H9 (cell line): ENCODE measurements around the gene NOVA2. TPM values are rescaled to one million over a fixed set of nuclear protein-coding genes. Genes with fewer than 3 reads are reported as not detected.

Source experiments
- DNase-seq: peaks from one replicate; pipeline ENCODE4 v3.0.0-alpha.2; 2017
- H2AFZ ChIP-seq: one replicate; pipeline ENCODE4 v1.6.1; 2013; ENCODE audit warnings: mild to moderate bottlenecking, low read length, control low read depth, moderate library complexity
- H2AK5ac ChIP-seq: 2 replicates; pipeline ENCODE4 v1.6.1; 2013; ENCODE audit warnings: low read length, control low read depth, mixed read lengths; ENCODE audit not compliant: insufficient read length
- H2BK120ac ChIP-seq: one replicate; pipeline ENCODE4 v1.6.1; 2013; ENCODE audit warnings: low read depth, mild to moderate bottlenecking, low read length, control low read depth, inconsistent platforms; ENCODE audit not compliant: poor library complexity, severe bottlenecking
- H2BK12ac ChIP-seq: 2 replicates; pipeline ENCODE4 v1.6.1; 2013; ENCODE audit warnings: low read length, control low read depth, mixed read lengths, low read depth; ENCODE audit not compliant: insufficient read length
- H2BK15ac ChIP-seq: 2 replicates; pipeline ENCODE4 v1.6.1; 2013; ENCODE audit warnings: low read depth, low read length, control low read depth
- H2BK20ac ChIP-seq: one replicate; pipeline ENCODE4 v1.6.1; 2013; ENCODE audit warnings: low read depth, mild to moderate bottlenecking, low read length, control low read depth, inconsistent platforms; ENCODE audit not compliant: poor library complexity, severe bottlenecking
- H2BK5ac ChIP-seq: 2 replicates; pipeline ENCODE4 v1.6.1; 2013; ENCODE audit warnings: low read length, control low read depth, mixed read lengths; ENCODE audit not compliant: insufficient read length
- H3K14ac ChIP-seq: 2 replicates; pipeline ENCODE4 v1.6.1; 2013; ENCODE audit warnings: low read length, control low read depth; ENCODE audit not compliant: insufficient read depth
- H3K18ac ChIP-seq: 2 replicates; pipeline ENCODE4 v1.6.1; 2013; ENCODE audit warnings: low read depth, mild to moderate bottlenecking, mixed read lengths, low read length, control low read depth; ENCODE audit not compliant: insufficient read length
- H3K23ac ChIP-seq: 2 replicates; pipeline ENCODE4 v1.6.1; 2013; ENCODE audit warnings: low read length, control low read depth, mixed read lengths, low read depth; ENCODE audit not compliant: insufficient read length
- H3K23me2 ChIP-seq: 2 replicates; pipeline ENCODE4 v1.6.1; 2013; ENCODE audit warnings: low read depth, mild to moderate bottlenecking, mixed read lengths, low read length, control low read depth; ENCODE audit not compliant: insufficient read length, poor library complexity, severe bottlenecking
- H3K27ac ChIP-seq: 2 replicates; pipeline ENCODE4 v1.5.1; 2013; ENCODE audit warnings: low read length, control low read depth, mixed read lengths, low read depth; ENCODE audit not compliant: insufficient read length
- H3K27me3 ChIP-seq: 2 replicates; pipeline ENCODE4 v1.6.1; 2013; ENCODE audit warnings: low read length, control low read depth, inconsistent platforms; ENCODE audit not compliant: insufficient read depth
- H3K4ac ChIP-seq: 2 replicates; pipeline ENCODE4 v1.6.1; 2013; ENCODE audit warnings: low read depth, mild to moderate bottlenecking, control low read depth, inconsistent platforms, low read length, moderate library complexity
- H3K4me1 ChIP-seq: 2 replicates; pipeline ENCODE4 v1.6.1; 2013; ENCODE audit warnings: low read length, control low read depth, inconsistent platforms; ENCODE audit not compliant: insufficient read depth
- H3K4me2 ChIP-seq: 2 replicates; pipeline ENCODE4 v1.6.1; 2013; ENCODE audit warnings: low read length, control low read depth, mixed read lengths; ENCODE audit not compliant: insufficient read length, insufficient read depth
- H3K56ac ChIP-seq: 2 replicates; pipeline ENCODE4 v1.6.1; 2013; ENCODE audit warnings: low read depth, mild to moderate bottlenecking, mixed read lengths, low read length, control low read depth; ENCODE audit not compliant: insufficient read length
- H3K79me1 ChIP-seq: 2 replicates; pipeline ENCODE4 v1.6.1; 2013; ENCODE audit warnings: low read depth, mild to moderate bottlenecking, moderate library complexity, low read length, control low read depth, inconsistent platforms; ENCODE audit not compliant: insufficient read depth, poor library complexity, severe bottlenecking
- H3K79me2 ChIP-seq: 2 replicates; pipeline ENCODE4 v1.6.1; 2013; ENCODE audit warnings: low read length, control low read depth, inconsistent platforms; ENCODE audit not compliant: insufficient read depth
- H3K9ac ChIP-seq: 2 replicates; pipeline ENCODE4 v1.6.1; 2013; ENCODE audit warnings: low read length, control low read depth, mixed read lengths; ENCODE audit not compliant: insufficient read length; ENCODE audit errors: extremely low read depth
- H3K9me3 ChIP-seq: one replicate; pipeline ENCODE4 v1.6.1; 2013; ENCODE audit warnings: low read depth, low read length, inconsistent platforms; ENCODE audit not compliant: control insufficient read depth
- H3T11ph ChIP-seq: one replicate; pipeline ENCODE4 v1.6.1; 2013; ENCODE audit warnings: mild to moderate bottlenecking, low read length, control low read depth, inconsistent platforms
- H4K20me1 ChIP-seq: one replicate; pipeline ENCODE4 v1.6.1; 2013; ENCODE audit not compliant: control insufficient read depth, insufficient read length, insufficient read depth
- H4K5ac ChIP-seq: 2 replicates; pipeline ENCODE4 v1.6.1; 2013; ENCODE audit warnings: low read depth, mild to moderate bottlenecking, mixed read lengths, low read length, control low read depth; ENCODE audit not compliant: insufficient read length
- H4K8ac ChIP-seq: replicated peaks from 2 replicates; pipeline ENCODE4 v1.6.1; 2013; ENCODE audit warnings: low read length, control low read depth, mixed read lengths, low read depth; ENCODE audit not compliant: insufficient read length
- H4K91ac ChIP-seq: 2 replicates; pipeline ENCODE4 v1.6.1; 2013; ENCODE audit warnings: low read depth, mild to moderate bottlenecking, moderate library complexity, mixed read lengths, low read length, control low read depth; ENCODE audit not compliant: insufficient read length
- H3K27ac Mint-ChIP-seq, 3 experiments: 2 replicates in 2 of 3; 3 replicates in 1 of 3; pipeline ENCODE4 v1.8.0; 2020 to 2021; ENCODE audit warnings: mixed read lengths in 3 of 3, mild to moderate bottlenecking in 1 of 3, moderate library complexity in 1 of 3
- H3K27me3 Mint-ChIP-seq: 2 replicates; pipeline ENCODE4 v1.8.0; 2021; ENCODE audit warnings: low read depth, mild to moderate bottlenecking, moderate library complexity, mixed read lengths
- H3K36me3 Mint-ChIP-seq, 3 experiments: 2 replicates in 2 of 3; 3 replicates in 1 of 3; pipeline ENCODE4 v1.8.0; 2020 to 2021; ENCODE audit warnings: low read depth in 3 of 3, mixed read lengths in 3 of 3; ENCODE audit not compliant: insufficient read depth in 1 of 3
- H3K4me1 Mint-ChIP-seq, 2 experiments: 2 replicates each; pipeline ENCODE4 v1.8.0; 2020; ENCODE audit warnings: mixed read lengths in 2 of 2
- H3K4me3 Mint-ChIP-seq, 2 experiments: 2 replicates in 1 of 2; 3 replicates in 1 of 2; pipeline ENCODE4 v1.8.0; 2020 to 2021; ENCODE audit warnings: mild to moderate bottlenecking in 2 of 2, mixed read lengths in 2 of 2, moderate library complexity in 1 of 2
- H3K9me3 Mint-ChIP-seq, 2 experiments: 2 replicates in 1 of 2; 3 replicates in 1 of 2; pipeline ENCODE4 v1.8.0; 2020; ENCODE audit warnings: mild to moderate bottlenecking in 2 of 2, mixed read lengths in 2 of 2, moderate library complexity in 1 of 2
- WGBS: extraction: QIAGEN DNeasy Blood & Tissue Kit; methylation state at CpG from one replicate; pipeline ENCODE4 v1.1.7; 2013; ENCODE audit warnings: missing lambda C conversion rate, low lambda C conversion rate, mixed read lengths; ENCODE audit not compliant: insufficient read length; ENCODE audit errors: extremely low coverage; 5-methylcytosine and 5-hydroxymethylcytosine counted together
- total RNA-seq: library from RNA; stranded (reverse); gene quantifications from 2 replicates; pipeline ENCODE4 v1.2.1, GENCODE V29; 2021
- TF ChIP-seq, protein P1 (sequence below): fragments of 200-600 bp; sonication (generic); conservative IDR thresholded peaks from 3 replicates; pipeline ENCODE4 v1.8.0; 2021; ENCODE audit warnings: antibody characterized with exemption, mild to moderate bottlenecking

Gene NOVA2
- total RNA-seq, 1 experiment from 2014 or later: 8.8 TPM

DNA sequence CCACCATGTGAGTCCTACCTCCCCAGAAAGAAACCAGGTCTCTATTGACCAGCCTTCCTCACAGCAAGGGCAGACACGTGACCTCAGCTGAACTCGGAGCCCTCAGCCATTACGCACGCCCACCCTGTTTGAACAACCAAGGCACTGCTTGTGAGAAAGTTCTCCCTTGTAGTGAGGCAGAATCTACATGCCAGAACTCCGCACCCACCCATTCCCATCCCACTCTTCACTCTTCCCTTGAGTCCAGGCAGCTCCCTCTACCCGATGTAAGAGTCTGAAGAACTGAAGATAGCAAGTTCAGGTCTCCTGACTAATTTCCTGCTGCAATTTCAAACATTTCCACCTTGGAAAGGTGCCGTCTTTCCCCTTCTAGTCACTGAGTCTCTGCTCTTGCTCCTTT, 6.4 kb downstream of the NOVA2 start:
- WGBS: no CpG with 5 or more reads among the region's 7 CpGs
- no peaks in the 10 kb centered on the region for H3K27me3 ChIP-seq
- no peaks in the 10 kb centered on the region; the same call in 1 of the 2 replicates for H3K79me2 ChIP-seq
- H3K27ac ChIP-seq: no peak overlapping the region
- Mint-ChIP-seq H3K9me3 (no peaks in the 10 kb centered on the region), H3K36me3 (peaks cover 0 to 4% (median 1%) of the 10 kb centered on the region in 3 experiments; a peak in 4 of 7 replicates), H3K27me3 (peaks cover 57% of the 10 kb centered on the region), H3K4me1 (peaks cover 5 to 21% of the 10 kb centered on the region in 2 experiments), H3K27ac (peak overlapping the region in 2 of 3 experiments; percentile 29 to 83; a peak in 2 of 7 replicates), H3K4me3 (no peak overlapping the region)
- H4K20me1 ChIP-seq: no peaks in the 10 kb centered on the region
- no peak for DNase-seq
- no peak overlapping the region for H3K23ac ChIP-seq
- H2AK5ac ChIP-seq: no peak overlapping the region
- H3K9me3 ChIP-seq: no peaks in the 10 kb centered on the region
- no peak overlapping the region for H2BK120ac ChIP-seq
- no peak overlapping the region for H3K14ac ChIP-seq
- no peak overlapping the region for H3T11ph ChIP-seq
- H2BK12ac ChIP-seq: no peak overlapping the region
- no peak overlapping the region for H2BK20ac ChIP-seq
- H3K56ac ChIP-seq: no peak overlapping the region
- H2BK15ac ChIP-seq: no peak overlapping the region
- H4K5ac ChIP-seq: no peak overlapping the region
- H2BK5ac ChIP-seq: no peak overlapping the region
- H3K4me1 ChIP-seq: no peaks in the 10 kb centered on the region
- H3K4ac ChIP-seq: no peak overlapping the region
- H4K91ac ChIP-seq: no peak overlapping the region
- H3K79me1 ChIP-seq: no peaks in the 10 kb centered on the region
- H3K4me2 ChIP-seq: no peak overlapping the region
- no peak overlapping the region for H4K8ac ChIP-seq
- no peak overlapping the region for H2AFZ ChIP-seq
- H3K9ac ChIP-seq: no peak overlapping the region
- no peaks in the 10 kb centered on the region for H3K23me2 ChIP-seq
- TF ChIP-seq, protein P1, sequence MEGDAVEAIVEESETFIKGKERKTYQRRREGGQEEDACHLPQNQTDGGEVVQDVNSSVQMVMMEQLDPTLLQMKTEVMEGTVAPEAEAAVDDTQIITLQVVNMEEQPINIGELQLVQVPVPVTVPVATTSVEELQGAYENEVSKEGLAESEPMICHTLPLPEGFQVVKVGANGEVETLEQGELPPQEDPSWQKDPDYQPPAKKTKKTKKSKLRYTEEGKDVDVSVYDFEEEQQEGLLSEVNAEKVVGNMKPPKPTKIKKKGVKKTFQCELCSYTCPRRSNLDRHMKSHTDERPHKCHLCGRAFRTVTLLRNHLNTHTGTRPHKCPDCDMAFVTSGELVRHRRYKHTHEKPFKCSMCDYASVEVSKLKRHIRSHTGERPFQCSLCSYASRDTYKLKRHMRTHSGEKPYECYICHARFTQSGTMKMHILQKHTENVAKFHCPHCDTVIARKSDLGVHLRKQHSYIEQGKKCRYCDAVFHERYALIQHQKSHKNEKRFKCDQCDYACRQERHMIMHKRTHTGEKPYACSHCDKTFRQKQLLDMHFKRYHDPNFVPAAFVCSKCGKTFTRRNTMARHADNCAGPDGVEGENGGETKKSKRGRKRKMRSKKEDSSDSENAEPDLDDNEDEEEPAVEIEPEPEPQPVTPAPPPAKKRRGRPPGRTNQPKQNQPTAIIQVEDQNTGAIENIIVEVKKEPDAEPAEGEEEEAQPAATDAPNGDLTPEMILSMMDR: no peak
- H3K18ac ChIP-seq: no peak overlapping the region
